GM23338 (cell line): ENCODE measurements around the gene IL1RAPL2. TPM values are rescaled to one million over a fixed set of nuclear protein-coding genes. Genes with fewer than 3 reads are reported as not detected.

Source experiments
- ATAC-seq: fragments of 200-7000 bp; cut with Tn5 transposase; 3 replicates; pipeline ENCODE4 v1.9.1; 2020
- DNase-seq: peaks from one replicate; pipeline ENCODE4 v3.0.0-alpha.2; 2015; ENCODE audit warnings: low spot score
- H2AFZ ChIP-seq: fragments of 200-600 bp; sonication (generic); 2 replicates; pipeline ENCODE4 v1.8.0; 2016; ENCODE audit warnings: antibody characterized with exemption, mild to moderate bottlenecking, moderate library complexity
- H3F3A ChIP-seq: fragments of 200-600 bp; sonication (generic); replicated peaks from 2 replicates; pipeline ENCODE4 v1.8.0; 2017; ENCODE audit warnings: antibody characterized with exemption, mixed run types, low read depth
- H3K27ac ChIP-seq: fragments of 200-600 bp; sonication (generic); 2 replicates; pipeline ENCODE4 v1.6.1; 2016; ENCODE audit warnings: low read depth
- H3K27me3 ChIP-seq: fragments of 200-600 bp; sonication (generic); 2 replicates; pipeline ENCODE4 v1.8.0; 2016; ENCODE audit warnings: mild to moderate bottlenecking, mixed run types, moderate library complexity; ENCODE audit not compliant: insufficient read depth
- H3K36me3 ChIP-seq: fragments of 200-600 bp; sonication (generic); 2 replicates; pipeline ENCODE4 v1.8.0; 2016; ENCODE audit warnings: mild to moderate bottlenecking; ENCODE audit not compliant: insufficient read depth
- H3K4me1 ChIP-seq: fragments of 200-600 bp; sonication (generic); 2 replicates; pipeline ENCODE4 v1.8.0; 2016; ENCODE audit warnings: mild to moderate bottlenecking, moderate library complexity; ENCODE audit not compliant: insufficient read depth
- H3K4me2 ChIP-seq: fragments of 200-600 bp; sonication (generic); 2 replicates; pipeline ENCODE4 v1.7.1; 2017; ENCODE audit warnings: mixed run types
- H3K4me3 ChIP-seq: fragments of 200-600 bp; sonication (generic); 2 replicates; pipeline ENCODE4 v1.6.1; 2016; ENCODE audit warnings: mixed run types
- H3K79me2 ChIP-seq: fragments of 200-600 bp; sonication (generic); replicated peaks from 2 replicates; pipeline ENCODE4 v1.8.0; 2017; ENCODE audit warnings: mild to moderate bottlenecking; ENCODE audit not compliant: insufficient read depth
- H3K9me2 ChIP-seq: fragments of 200-600 bp; sonication (generic); 2 replicates; pipeline ENCODE4 v1.8.0; 2017; ENCODE audit not compliant: insufficient read depth
- H4K20me1 ChIP-seq: fragments of 200-600 bp; sonication (generic); replicated peaks from 2 replicates; pipeline ENCODE4 v1.8.0; 2017; ENCODE audit warnings: mild to moderate bottlenecking; ENCODE audit not compliant: insufficient read depth
- H3K27ac Mint-ChIP-seq: 2 replicates; pipeline ENCODE4 v1.8.0; 2020; ENCODE audit warnings: inconsistent platforms, mild to moderate bottlenecking, moderate library complexity, mixed read lengths
- H3K27me3 Mint-ChIP-seq: 3 replicates; pipeline ENCODE4 v1.8.0; 2022; ENCODE audit warnings: low read depth, mild to moderate bottlenecking, moderate library complexity, mixed read lengths, inconsistent platforms; ENCODE audit not compliant: insufficient read depth, poor library complexity
- H3K36me3 Mint-ChIP-seq: 3 replicates; pipeline ENCODE4 v1.8.0; 2021; ENCODE audit warnings: low read depth, mild to moderate bottlenecking, inconsistent platforms, moderate library complexity, mixed read lengths
- H3K4me1 Mint-ChIP-seq: 3 replicates; pipeline ENCODE4 v1.8.0; 2020; ENCODE audit warnings: mild to moderate bottlenecking, inconsistent platforms, mixed read lengths
- H3K4me3 Mint-ChIP-seq: 3 replicates; pipeline ENCODE4 v1.8.0; 2021; ENCODE audit warnings: moderate library complexity, mild to moderate bottlenecking, inconsistent platforms, mixed read lengths
- H3K9me3 Mint-ChIP-seq: 3 replicates; pipeline ENCODE4 v1.8.0; 2020; ENCODE audit warnings: moderate library complexity, mild to moderate bottlenecking, inconsistent platforms, mixed read lengths
- ETS1 ChIP-seq: IDR thresholded peaks from 2 replicates; pipeline ENCODE4 v1.6.1; 2016; ENCODE audit warnings: antibody characterized with exemption
- NANOG ChIP-seq: IDR thresholded peaks from 2 replicates; pipeline ENCODE4 v1.6.1; 2016; ENCODE audit warnings: antibody characterized with exemption, borderline replicate concordance
- STAT1 ChIP-seq: IDR thresholded peaks from one replicate; pipeline ENCODE4 v1.6.1; 2016; ENCODE audit warnings: antibody characterized with exemption; ENCODE audit not compliant: unreplicated experiment
- ZNF331 ChIP-seq: fragments of 250-450 bp; sonication (Bioruptor Pico); IDR thresholded peaks from 2 replicates; pipeline ENCODE4 v1.5.0; 2020; ENCODE audit warnings: low read depth, mild to moderate bottlenecking, moderate library complexity
- ZNF462 ChIP-seq: fragments of 250-450 bp; sonication (Bioruptor Pico); IDR thresholded peaks from 2 replicates; pipeline ENCODE4 v1.5.0; 2020; ENCODE audit warnings: mild to moderate bottlenecking, moderate library complexity
- polyA plus RNA-seq: library from polyadenylated mRNA; unstranded; fragments of >200 nt; fragmentation: Nextera tagmentation; extraction: Ambion mirVana; gene quantifications from 2 replicates; pipeline ENCODE4 v1.2.1, GENCODE V29; 2016
- total RNA-seq: library from RNA; depleted of rRNA; stranded (reverse); fragments of >200 nt; shearing (Covaris generic); gene quantifications from 2 replicates; pipeline ENCODE4 v1.2.3, GENCODE V29; 2014

Gene IL1RAPL2
- total and polyA plus RNA-seq, 2 experiments from 2014 or later, result 0.80 to 0.94 TPM

GRCh38 chrX:104806346-104806745, 240.3 kb downstream of the IL1RAPL2 start (continued):
- TF ChIP-seq ZNF462 (CRISPR knock-in tag) (no peak), ETS1 (no peak), NANOG (no peak)

DNA sequence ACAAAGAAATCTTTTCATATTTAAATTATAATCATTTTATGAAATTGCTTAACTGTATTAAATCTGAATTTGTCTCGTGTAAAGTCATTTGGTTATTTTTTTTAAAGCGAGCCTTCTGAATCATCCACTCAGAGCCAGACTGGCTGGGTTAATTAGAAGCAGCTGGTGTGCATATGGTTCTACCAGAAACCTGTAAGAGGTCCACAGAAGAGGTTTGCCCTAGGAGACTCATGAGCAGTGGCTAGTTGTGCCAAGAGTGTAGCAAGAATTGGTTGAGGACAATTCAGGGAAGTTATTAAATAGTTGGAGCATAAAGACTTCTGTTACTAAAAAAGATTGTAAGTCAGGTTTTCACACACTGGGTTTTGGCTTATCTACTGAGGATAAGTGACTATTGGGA, 267.4 kb downstream of the IL1RAPL2 start:
- H3K9me3 Mint-ChIP-seq, result no peaks in the 10 kb centered on the region
- no peak overlapping the region for H3K27ac ChIP-seq
- DNase-seq, result no peak

More for the DNA sequence above, 267.4 kb downstream of the IL1RAPL2 start:
- Histone ChIP-seq H3F3A (no peaks in the 10 kb centered on the region), H3K27me3 (no peaks in the 10 kb centered on the region), H3K36me3 (no peaks in the 10 kb centered on the region), H3K79me2 (no peaks in the 10 kb centered on the region), H3K4me3 (no peak overlapping the region), H2AFZ (no peak overlapping the region), H3K4me1 (no peaks in the 10 kb centered on the region), H3K9me2 (no peaks in the 10 kb centered on the region), H3K4me2 (no peak overlapping the region), H4K20me1 (no peaks in the 10 kb centered on the region)
- peaks cover 4% of the 10 kb centered on the region; the same call in 2 of the 3 replicates for H3K4me1 Mint-ChIP-seq
- no peaks in the 10 kb centered on the region for H3K27me3 Mint-ChIP-seq
- H3K27ac Mint-ChIP-seq, result no peak overlapping the region
- H3K36me3 Mint-ChIP-seq, result no peaks in the 10 kb centered on the region
- TF ChIP-seq STAT1 (no peak), ZNF331 (CRISPR knock-in tag) (no peak)
- ATAC-seq, result no peak
- H3K4me3 Mint-ChIP-seq, result no peak overlapping the region
